HCT116 (cell line): ENCODE data around the gene DPYSL4.
A peak's percentile ranks its signal among the peaks of the same experiment; 100 is the strongest.

Source experiments
- CTCF ChIP-seq, 3 experiments: fragments of 200-600 bp in 1 of 3; sonication (generic) in 1 of 3; IDR thresholded peaks in 2 of 3; conservative IDR thresholded peaks in 1 of 3; 2 replicates each; pipeline ENCODE4 v1.5.1; 2012 to 2017; ENCODE audit warnings: low read depth in 2 of 3, low read length in 2 of 3, antibody characterized with exemption in 1 of 3, borderline replicate concordance in 1 of 3, control low read depth in 1 of 3, mild to moderate bottlenecking in 1 of 3, mixed read lengths in 1 of 3, mixed run types in 1 of 3, moderate library complexity in 1 of 3; ENCODE audit not compliant: insufficient read depth in 1 of 3
- EGR1 ChIP-seq: IDR thresholded peaks from 2 replicates; pipeline ENCODE4 v1.6.1; 2012; ENCODE audit warnings: low read depth
- FOSL1 ChIP-seq: IDR thresholded peaks from 2 replicates; pipeline ENCODE4 v1.6.1; 2012; ENCODE audit warnings: low read depth
- JUND ChIP-seq: IDR thresholded peaks from 2 replicates; pipeline ENCODE4 v1.6.1; 2012
- MAX ChIP-seq: IDR thresholded peaks from 2 replicates; pipeline ENCODE4 v1.6.1; 2012
- POLR2A ChIP-seq: IDR thresholded peaks from 2 replicates; pipeline ENCODE4 v1.7.0; 2011; ENCODE audit warnings: borderline replicate concordance; ENCODE audit not compliant: insufficient read depth, insufficient read length; ENCODE audit errors: extremely low read depth
- POLR2AphosphoS5 ChIP-seq: IDR thresholded peaks from 2 replicates; pipeline ENCODE4 v1.6.1; 2011; ENCODE audit warnings: mild to moderate bottlenecking, low read depth, low read length, moderate library complexity
- RAD21 ChIP-seq: IDR thresholded peaks from 2 replicates; pipeline ENCODE4 v1.6.1; 2012; ENCODE audit warnings: low read depth, mild to moderate bottlenecking
- SP1 ChIP-seq: IDR thresholded peaks from 2 replicates; pipeline ENCODE4 v1.6.1; 2012; ENCODE audit warnings: low read depth
- YY1 ChIP-seq: IDR thresholded peaks from 2 replicates; pipeline ENCODE4 v1.6.1; 2011; ENCODE audit warnings: low read length, low read depth, moderate library complexity, mild to moderate bottlenecking; ENCODE audit not compliant: insufficient replicate concordance; ENCODE audit errors: extremely low read depth
- TF ChIP-seq, protein P1 (sequence below): IDR thresholded peaks from 2 replicates; pipeline ENCODE4 v1.6.1; 2011; ENCODE audit warnings: mild to moderate bottlenecking, low read length, moderate library complexity; ENCODE audit not compliant: insufficient replicate concordance; ENCODE audit errors: extremely low read depth

- no peak for TF ChIP-seq CTCF (IDR thresholded peaks at IDR 0.05 in 2 of 3, conservative IDR thresholded peaks at IDR 0.05 in 1 of 3; ENCODE audit: borderline replicate concordance in 1 of 3, insufficient read depth in 1 of 3, low read depth in 2 of 3, low read length in 2 of 3)
- TF ChIP-seq MAX = peak; percentile 31; the same call in 1 of the 2 replicates
- no peak for TF ChIP-seq JUND
- no peak for TF ChIP-seq POLR2AphosphoS5
- no peak for TF ChIP-seq SP1
- TF ChIP-seq POLR2A = no peak
- TF ChIP-seq YY1 = no peak
- TF ChIP-seq, protein P1, sequence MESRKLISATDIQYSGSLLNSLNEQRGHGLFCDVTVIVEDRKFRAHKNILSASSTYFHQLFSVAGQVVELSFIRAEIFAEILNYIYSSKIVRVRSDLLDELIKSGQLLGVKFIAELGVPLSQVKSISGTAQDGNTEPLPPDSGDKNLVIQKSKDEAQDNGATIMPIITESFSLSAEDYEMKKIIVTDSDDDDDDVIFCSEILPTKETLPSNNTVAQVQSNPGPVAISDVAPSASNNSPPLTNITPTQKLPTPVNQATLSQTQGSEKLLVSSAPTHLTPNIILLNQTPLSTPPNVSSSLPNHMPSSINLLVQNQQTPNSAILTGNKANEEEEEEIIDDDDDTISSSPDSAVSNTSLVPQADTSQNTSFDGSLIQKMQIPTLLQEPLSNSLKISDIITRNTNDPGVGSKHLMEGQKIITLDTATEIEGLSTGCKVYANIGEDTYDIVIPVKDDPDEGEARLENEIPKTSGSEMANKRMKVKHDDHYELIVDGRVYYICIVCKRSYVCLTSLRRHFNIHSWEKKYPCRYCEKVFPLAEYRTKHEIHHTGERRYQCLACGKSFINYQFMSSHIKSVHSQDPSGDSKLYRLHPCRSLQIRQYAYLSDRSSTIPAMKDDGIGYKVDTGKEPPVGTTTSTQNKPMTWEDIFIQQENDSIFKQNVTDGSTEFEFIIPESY = no peak
- no peak for TF ChIP-seq RAD21
- TF ChIP-seq FOSL1 = no peak
- no peak for TF ChIP-seq EGR1
Observed at GRCh38 chr10:132185601-132186487, 904 bp upstream of the DPYSL4 start.
